Stimulated activated CD4-positive, alpha-beta T cell treated with anti-CD3 and anti-CD28 coated beads, Interleukin-2, amount 100 ng/mL, for 48 hours (primary cell): ENCODE measurements around the gene SPATA21.

Experiments used
- DNase-seq, 2 donors: peaks; one replicate each; pipeline ENCODE4 v3.0.0-alpha.2; 2020

Gene SPATA21

DNA sequence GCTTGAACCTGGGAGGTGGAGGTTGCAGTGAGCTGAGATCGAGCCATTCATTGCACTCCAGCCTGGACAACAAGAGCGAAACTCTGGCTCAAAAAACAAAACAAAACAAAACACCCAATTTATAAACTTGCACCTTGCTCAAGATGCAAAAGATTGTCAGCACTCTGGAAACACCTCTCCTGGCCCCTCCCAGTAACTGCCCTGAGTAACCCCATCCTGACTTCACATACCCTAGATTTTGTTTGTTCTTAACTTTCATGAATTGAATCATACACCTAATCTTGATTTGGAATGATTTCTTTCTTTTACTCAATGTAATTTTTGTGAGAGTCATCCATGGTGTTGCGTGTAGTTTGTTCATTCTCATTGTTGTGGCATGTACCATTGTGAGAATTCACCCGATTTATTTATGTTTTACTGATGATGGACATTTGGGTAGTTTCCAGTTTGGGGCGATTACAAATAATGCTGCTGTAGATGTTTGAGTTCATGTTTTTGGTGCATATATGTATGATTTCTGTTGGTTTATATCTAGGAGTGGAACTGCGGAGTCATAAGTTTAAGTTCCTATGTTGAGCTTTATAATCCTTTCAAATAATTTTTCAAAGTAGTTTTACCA lies 13.7 kb upstream of the SPATA21 start:
- no peak for DNase-seq

DNA sequence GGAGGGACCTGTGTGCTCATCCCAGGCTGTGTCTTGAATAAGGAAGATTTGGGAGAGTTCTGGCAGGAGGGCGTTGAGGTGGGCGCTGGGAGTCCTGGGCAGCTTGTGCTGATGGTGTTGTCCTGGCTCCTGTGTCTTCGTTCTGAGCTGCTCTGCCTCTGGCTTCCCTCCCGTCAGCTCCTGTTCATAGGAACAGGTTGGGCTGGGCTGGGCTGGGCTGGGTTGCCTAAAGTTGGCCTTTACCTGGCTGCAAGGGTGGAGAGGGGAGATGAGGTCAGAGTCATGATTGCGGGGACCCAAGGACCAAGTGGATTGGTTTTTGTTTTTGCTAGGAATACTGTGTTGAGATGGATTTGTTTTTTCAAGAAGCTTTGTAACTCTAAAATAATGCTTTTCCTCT lies 12.4 kb upstream of the SPATA21 start:
- DNase-seq = no peak

DNA sequence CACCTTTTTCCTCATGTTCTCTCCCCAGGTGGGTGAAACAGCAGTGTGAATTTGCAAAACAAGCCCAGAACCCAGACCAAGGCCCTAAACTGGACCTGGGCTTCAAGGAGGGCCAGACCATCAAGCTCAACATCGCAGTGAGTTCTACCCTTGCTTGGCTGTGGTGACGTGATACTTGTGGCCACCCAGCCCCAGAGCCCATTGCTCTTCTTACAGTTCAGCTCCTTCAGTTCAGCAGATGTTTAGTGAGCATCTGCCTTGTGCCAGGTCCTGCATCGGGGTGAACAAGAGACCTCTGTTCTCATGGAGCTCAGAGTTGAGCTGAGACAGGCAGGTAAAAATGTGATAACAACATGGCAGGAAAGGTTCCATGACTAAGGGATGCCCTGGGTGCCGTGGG lies 11.8 kb upstream of the SPATA21 start:
- no peak for DNase-seq

DNA sequence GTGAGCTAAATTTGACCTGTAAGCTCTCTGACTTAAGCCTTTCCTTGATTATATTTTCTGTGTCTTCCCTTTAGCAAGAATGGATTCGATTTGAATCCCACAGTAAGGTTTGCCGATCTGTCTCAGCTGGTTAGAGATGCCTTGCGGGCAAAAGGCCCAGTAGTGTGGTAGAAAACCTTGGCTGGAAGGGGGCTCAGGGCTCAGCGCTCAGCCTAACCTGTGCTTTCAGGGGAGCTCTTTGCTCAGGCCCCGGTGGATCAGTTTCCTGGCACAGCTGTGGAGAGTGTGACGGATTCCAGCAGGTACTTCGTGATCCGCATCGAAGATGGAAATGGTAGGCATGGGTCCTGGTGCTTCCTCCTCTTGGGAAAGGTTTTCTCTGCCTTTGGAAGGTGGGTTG lies 10.4 kb upstream of the SPATA21 start:
- no peak for DNase-seq

DNA sequence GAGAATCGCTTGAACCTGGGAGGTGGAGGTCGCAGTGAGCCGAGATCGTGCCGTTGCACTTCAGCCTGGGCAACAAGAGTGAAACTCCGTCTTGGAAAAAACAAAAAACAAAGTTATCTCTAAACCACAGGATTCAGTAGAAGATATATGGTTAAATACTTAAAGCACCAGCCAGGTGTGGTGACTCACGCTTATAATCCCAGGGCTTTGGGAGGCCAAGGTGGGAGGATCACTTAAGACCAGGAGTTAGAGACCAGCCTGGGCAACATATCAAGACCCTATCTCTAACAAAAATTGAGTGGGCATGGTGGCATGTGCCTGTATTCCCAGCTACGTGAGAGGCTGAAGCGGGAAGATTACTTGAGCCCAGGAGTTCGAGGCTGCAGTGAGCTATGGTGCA lies 8.9 kb upstream of the SPATA21 start:
- DNase-seq = no peak

DNA sequence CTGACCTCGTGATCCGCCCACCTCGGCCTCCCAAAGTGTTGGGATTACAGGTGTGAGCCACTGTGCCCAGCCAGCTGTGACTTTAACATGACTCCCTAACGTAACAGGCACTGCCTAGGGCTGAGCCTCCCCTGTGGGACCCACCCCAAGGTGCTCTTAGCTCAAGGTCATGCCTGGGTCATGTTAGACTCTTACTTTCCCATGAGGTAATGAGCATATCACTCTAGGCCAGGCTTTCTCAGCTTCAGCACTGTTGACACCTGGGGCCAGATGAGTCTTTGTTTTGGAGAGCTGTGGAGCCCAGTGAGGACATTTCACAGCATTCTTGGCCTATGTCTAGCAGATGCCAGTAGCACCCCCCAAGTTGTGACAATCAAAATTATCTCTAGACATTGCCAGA lies 7.8 kb upstream of the SPATA21 start:
- DNase-seq = no peak

DNA sequence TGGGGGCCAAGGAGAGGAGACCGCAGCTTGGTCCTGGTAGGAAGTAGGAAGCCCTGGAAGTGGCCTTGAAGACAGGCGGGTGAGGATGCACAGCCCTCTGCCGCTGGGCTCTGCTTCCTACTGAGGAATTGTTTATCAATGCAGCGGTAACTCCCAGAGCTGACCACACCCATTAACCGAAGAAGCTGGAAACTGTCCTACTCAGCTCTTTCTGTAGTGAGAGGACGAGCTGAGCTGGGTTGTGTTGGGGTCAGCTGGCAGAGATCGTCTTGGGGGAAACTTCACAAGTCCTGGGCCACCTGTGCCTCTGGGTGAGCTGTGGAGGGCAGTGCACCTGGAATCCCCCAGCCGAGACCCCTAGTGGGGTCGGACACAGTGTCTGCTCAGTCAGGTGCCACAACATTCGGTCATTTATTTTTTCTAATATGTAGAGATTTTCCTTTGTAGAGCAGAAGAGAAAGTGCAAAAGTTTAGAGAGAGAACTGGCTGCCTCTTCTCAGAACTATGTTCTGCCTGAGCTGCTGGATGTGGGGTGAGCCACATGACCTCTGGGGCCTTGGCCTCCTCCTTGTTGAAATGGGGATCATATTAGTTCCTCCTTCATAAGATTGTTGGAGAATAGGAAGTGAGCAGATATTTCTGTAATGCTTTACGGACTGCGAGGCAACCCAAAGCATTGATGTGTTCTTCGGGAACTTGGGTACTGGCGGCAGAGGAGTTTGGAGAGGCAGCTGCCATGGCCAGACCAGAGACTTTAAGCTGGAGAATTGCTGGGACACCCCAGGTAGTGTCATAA lies 6.9 kb upstream of the SPATA21 start:
- no peak for DNase-seq

DNA sequence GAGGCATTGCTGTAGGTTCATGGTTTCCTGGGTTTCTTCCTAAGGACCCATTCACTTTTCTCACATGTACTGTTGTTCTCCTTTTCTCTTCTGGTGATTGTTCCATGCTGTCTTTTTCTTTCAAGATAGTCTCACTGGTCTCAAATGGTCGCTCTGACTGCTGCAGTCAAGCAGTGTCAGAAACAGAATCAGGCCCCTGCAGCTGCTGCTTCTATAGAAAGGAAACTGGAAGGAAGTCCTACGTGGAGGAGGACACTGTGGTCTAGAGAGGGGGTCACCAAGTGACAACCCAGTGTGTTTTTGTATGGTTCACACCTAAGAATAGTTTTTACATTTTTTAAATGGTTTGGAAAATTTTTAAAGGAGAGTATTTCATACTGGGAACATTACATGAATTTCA lies 5.7 kb upstream of the SPATA21 start:
- DNase-seq = no peak

DNA sequence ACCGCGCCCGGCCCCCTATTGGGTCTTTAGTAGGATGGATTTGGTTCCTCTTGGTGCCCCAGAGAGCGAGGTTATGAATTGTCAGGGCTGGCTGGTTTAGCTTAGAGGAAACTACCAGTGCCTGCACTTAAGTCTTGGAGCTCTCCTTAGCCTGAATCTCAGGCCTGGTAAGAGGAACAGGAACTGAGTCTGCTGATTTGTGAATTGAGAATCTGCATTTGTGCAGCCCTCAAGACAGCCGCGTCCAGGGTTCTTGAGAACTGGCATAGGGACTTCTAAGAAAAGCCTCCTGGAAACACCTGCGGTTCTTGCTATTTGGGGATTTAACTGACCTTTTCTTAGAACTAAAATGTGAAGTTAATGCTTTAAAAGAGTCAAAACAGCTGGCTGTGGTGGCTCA lies 5.0 kb upstream of the SPATA21 start:
- no peak for DNase-seq

DNA sequence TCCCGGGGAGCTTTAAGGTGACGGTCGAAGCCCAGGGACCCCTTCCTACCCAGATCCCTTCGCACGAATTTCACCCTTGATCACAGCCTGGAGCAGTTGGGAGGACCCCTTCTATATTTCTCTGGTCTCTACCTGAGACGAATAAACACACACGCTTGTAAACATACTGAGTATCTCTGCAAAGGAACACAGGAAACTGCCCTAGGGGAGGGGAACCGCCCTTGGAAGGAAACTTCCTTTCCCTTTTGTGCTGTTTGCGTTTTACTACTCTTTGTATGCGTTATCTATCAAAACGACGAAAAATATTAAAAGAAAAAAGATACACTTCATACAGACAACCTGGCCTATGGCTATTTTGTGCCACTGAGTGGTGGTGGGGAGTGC lies 4.0 kb upstream of the SPATA21 start:
- DNase-seq = no peak

DNA sequence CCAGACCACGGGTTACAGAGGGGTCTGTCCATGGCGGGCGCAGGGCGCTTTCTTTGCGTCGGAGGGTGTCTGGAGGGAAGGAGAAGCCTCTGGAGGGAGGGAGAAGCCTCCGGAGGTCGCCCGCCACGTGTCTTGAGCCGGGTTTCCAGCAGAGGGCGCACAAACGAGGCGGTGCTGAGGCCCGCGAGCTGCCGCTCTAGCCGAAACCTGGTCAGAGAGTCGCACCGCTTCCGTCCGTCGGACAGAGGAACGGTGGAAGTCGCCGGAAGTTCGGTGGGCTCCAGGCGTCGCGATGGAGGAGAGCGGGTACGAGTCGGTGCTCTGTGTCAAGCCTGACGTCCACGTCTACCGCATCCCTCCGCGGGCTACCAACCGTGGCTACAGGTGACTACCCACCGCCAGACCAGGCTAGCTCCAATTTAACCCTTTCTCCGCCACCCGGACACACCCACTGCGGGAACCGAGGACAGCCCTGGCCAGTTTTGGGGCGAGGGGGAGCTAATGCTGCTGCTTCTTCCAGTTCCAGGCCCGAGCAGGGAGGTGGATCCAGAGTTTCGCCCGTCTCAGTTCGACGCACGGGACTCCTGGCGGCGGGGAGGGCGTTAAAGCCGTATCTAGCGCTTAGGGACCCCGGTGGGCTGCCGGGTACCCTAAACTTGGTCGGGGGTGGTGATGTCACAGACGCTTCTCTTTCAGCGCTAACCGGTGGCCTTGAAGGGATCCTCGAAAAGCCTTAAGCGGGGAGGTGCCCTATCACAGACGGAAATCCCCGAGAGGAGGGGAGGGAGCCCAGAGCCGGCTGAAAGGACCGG lies 3.5 kb upstream of the SPATA21 start, which contains the start of gene NECAP2:
Gene NECAP2, plus strand, starts transcription at position 255 of the 812 bp plus-strand sequence. Its CDS starts 38 bp downstream, at position 293.
- DNase-seq = peak; percentile 99

DNA sequence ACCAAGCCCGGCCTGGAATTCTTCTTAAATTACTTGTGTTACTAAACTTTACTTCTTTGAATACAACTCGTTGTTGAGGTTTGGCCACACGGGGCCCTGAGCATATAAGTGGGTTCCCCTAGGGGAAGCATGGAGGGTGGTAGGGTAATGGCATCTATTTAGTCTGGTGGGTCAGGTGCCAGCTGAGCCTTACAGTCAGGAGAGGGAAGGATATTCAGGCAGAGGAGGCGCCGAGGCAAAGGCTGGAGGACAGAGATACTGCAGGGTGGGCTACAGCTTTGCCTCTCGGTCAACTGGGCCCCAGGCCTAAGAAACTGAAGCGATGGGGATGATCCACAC lies 2.9 kb upstream of the SPATA21 start:
- DNase-seq = peak in 1 of 2 donors; percentile 16

DNA sequence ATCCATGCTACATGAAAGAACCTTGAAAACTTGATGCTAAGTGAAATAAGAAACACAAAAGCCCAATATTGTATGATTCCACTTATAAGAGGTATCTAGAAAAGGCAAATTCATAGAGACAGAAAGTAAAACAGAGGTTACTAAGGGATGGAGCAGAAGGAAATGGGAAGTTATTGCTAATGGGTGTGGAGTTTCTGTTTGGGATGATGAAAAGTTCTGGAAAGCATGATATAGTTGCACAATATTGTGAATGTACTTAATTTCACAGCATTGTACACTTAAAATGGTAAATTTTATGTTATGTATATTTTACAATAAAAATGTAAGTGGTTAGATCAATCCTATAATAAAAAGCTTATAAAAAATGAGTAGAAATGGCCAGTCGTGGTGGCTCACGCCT lies 1.7 kb upstream of the SPATA21 start:
- DNase-seq = no peak

DNA sequence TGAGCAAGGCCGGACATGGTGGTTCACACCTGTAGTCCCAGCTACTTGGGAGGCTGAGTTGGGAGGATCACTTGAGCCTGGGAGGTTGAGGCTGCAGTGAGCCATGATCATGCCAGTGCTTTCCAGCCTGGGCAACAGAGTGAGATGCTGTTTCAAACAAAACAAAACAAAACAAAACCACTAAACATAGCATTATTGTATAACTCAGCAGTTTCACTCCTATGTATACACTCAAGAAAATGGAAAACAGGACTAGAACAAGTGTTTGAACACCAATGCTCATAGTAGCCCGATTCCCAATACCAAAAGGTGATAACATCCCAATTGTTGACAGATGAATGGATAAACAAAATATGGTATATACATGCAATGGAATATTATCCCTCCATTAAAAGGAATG lies 1.3 kb upstream of the SPATA21 start:
- no peak for DNase-seq

DNA sequence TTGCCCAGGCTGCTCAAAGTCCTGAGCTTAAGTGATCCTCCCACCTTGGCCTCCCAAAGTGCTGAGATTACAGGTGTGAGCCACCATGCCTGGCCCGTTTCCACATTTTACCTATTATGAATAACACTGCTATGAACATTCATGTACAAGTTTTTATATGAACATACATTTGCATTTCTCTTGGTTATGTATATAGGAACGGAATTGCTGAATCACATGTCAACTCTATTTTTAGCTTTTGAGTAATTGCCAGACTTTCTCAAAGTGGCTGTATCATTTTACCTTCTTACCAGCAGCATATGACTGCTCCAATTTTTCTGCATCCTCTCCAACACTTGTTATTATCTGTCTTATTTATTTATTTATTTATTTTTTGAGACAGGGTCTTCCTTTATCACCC lies 2.7 kb downstream of the SPATA21 start:
- no peak for DNase-seq

DNA sequence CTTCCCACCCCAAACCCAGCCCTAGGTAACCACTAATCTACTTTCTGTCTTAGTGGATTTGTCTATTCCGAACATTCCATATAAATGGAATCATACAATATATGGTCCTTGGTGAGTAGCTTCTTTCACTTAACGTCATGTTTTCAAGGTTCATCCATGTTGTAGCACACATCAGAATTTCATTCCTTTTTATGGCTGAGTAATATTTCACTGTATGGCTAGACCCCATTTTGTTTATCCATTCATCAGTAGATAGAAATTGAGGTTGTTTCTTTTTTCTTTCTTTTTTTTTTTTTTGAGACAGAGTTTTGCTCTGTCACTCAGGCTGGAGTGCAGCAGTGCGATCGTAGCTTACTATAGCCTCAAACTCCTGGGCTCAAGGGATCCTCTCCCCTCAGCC lies 3.2 kb downstream of the SPATA21 start:
- no peak for DNase-seq

DNA sequence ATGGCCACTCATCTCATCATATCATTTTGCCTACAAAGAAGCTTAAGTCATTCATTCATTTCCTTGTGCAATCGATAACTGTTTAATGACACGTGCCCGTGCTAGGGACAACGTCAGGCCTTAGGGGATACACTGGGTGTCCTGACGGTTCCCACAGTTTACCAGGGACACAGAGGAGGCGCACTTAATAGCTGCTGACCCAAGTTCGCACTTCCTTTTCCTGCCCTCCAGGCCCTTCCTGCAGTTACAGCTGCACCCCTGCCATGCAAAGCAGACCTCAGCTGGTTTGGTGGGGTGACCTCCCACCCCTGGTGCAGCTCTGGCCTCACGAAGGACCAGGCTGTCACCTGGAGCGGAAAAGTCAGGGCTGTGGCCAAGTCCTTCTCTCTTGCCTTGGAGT lies 4.2 kb downstream of the SPATA21 start:
- no peak for DNase-seq

DNA sequence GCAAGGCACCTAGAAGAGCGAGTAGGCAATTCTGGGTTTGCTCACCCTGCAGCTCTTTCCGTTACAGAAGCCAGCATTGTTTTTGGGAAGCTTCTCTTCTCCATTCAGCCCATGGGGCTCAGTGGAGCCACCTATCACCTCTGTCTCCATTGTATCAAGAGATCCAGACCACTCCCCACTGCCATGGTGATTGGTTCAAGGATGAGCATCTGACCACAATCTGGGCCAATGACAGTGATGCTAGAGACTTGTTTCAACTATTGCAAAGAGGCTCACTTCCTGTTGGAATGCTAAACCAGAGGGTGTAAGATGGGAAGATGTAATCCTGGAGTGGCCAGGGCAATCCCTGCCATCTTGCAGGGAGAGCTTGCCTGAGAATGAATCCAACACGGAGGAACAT lies 6.6 kb downstream of the SPATA21 start:
- no peak for DNase-seq

DNA sequence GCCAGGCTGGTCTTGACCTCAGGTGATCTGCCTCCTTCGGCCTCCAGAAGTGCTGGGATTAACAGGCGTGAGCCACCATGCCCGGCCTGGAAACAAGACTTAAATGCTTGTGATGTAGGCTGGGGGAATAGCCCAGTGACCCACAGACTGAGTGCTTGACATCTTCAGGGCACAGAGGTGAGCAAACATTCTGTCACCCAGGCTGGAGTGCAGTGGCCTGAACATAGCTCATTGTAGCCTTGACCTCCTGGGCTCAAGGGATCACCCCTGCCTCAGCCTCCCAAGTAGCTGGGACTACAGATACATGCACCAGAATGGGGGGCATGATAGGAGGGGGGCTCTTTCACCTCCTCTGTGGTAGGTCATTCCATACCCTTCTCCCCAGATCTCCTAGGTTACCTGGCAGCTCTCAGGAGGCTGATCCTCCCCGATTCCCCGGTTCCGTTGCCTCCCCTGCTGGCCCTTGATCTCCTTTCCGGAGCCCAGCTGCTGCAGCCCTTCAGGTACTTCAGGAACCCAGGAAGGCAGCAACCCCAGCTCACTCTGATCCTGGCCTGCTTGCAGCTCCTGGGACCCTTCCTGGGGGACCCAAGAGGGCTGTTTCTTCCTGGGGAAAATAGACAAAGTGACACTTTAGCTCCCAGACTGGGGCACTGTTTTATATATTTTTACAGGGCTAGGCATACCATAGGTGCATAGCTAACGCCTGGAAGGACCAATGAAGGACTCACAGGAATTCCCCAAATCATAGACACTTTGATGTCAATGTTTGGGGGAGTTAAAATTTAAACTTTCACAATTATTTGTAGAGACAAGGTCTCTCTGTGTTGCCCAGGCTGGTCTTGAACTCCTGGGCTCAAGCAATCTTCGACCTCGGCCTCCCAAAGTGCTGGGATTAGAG lies 11.8 kb downstream of the SPATA21 start:
- DNase-seq = no peak

DNA sequence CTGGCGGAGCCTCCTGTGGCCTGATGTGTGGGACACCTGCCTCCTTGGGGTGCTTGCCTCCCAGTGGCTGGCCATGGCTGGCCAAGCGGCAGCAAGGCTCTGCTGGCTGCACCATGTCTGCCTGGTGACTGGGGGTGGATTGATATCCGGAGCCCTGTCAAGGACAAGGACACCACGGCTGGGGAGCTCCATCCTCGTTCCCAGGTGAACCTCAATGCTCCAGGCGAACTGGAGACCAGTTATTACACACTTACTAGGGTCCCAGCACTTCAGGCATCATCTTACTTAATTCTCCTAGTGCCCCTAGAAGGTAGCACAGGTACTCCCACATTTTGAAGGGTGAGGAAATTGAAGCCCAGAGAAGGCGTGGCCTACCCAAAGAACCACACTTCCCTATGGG lies 15.2 kb downstream of the SPATA21 start:
- no peak for DNase-seq

DNA sequence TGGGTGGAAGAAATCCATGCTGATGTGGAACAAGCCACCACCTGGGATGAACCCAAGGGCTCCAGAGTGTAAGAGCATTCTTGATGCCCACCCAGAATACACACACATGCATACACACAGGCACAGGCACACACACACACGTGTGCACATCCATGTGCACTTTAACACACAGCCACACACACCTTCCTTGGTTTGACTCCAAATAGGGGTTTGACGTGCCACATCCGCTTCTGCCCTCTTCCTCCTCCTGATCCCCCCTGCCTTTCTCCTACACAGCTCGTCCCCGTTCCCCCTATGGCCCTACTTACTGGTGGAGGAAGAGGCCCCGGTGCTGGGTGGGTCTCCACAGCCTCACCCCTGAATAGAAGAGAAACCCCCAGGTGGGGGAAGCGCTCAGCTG lies 16.0 kb downstream of the SPATA21 start:
- DNase-seq = no peak

DNA sequence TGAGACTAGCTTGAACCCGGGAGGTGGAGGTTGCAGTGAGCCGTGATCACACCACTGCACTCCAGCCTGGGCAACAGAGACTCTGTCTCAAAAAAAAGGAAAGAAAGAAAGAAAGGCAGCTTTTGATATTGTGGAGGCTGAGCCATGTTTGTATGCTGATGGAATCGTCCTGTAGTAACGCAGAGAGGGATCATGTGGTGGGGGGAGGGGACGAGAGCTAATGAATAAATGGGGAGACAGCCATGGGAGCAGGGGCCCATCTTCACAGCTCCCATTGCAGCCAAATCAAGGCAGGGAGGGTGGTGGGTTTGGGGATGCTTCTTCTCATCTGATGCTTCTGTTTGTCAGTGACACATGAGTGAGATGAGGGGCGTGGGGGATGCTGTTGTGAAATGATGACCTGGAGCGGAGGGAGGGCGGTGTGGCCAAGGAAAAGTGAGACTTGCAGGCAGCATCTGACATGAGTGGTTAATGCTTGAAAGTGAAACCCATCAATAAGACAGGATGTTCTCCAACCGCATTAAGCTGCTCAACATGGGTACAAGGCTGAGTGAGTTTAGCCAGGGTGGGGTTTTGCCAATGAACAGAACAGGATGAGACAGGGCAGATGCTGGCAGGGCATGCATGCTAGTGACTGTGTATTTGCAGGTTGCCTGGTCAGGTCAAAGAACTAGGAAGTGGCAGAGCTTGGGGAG lies 16.7 kb downstream of the SPATA21 start:
- peak; percentile 50 to 52 for DNase-seq
